Cardiac septum (tissue), 1 donor: ENCODE results near the gene FAM184B. TPM values are rescaled to one million over a fixed set of nuclear protein-coding genes. Genes with fewer than 3 reads are reported as not detected.

Experiments used
- DNase-seq: peaks from one replicate; pipeline ENCODE4 v3.0.0-alpha.2; 2020; ENCODE audit warnings: low spot score
- intact Hi-C: fragments of 100-400 bp; cut with DNase I; formaldehyde crosslinking; loops from one replicate; pipeline ENCODE4 v1.14.0; 2022
- total RNA-seq: library from RNA; stranded (reverse); fragmentation: NEBNext Ultra II Directional; extraction: Animal tissue kit (Norgen Biotek cat#: 25700); gene quantifications from one replicate; pipeline ENCODE4 v1.2.1, GENCODE V29; 2021
- donor health status: DM: no; HTN: no; CAD: no.

The FAM184B gene
- total RNA-seq, 1 donor from 2014 or later: 0.03 TPM

DNA sequence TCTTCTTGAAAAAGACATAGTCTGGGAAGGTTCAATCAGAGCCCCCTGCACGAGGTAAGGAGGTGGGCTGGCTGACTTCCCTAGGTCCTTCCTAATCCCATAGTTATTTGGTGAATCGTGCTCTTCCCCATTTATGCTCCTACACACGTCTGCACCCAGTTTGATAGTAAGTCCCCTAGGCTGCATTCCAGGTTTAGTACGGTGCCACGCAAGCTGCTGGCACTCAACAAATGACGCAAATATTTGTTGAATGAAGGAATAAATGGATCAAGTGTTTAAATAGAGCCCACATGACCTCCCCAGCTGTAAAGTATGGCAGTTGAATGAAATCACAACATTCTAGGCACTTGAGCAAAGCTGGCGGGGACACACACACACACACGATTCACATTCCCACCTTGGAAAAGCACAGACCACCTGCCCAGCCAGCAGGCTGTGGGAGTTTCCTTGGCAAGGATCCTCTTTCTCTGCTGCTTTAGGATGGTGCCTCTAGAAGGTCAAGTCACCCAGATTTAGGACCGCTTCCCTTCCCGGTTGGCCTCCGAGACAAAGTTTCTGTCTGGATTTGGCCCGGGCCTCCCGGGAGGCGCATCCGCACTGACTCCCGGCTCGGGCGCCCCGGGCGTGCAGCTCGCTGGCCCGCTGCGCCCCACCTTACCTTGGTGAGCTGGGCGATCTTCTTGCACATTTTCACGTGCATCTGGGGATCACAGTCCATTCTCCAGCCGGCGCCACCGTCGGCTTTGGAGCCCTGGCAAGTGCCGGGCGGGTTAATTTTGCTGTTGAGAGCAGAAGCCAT, 721 bp downstream of the FAM184B start:
- intact Hi-C loops: no loop called here
- no peak for DNase-seq

DNA sequence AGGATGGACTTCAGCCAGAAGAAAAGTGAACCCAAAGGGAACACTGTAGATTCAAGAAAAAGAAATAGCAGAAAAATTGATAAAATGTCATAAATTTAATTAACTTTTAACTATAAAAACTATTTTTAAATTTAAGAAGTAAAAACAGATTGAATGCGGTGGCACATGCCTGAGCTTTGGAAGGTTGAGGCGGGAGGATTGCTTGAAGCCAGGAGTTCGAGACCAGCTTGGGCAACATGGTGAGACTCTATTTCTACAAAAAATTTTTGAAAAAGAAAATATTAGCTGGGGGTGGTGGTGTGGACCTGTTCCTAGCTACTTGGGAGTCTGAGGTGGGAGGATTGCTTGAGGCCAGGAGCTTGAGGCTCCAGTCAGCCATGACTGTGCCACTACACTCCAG, 3.0 kb downstream of the FAM184B start:
- no peak for DNase-seq
- intact Hi-C loops: no loop called here

DNA sequence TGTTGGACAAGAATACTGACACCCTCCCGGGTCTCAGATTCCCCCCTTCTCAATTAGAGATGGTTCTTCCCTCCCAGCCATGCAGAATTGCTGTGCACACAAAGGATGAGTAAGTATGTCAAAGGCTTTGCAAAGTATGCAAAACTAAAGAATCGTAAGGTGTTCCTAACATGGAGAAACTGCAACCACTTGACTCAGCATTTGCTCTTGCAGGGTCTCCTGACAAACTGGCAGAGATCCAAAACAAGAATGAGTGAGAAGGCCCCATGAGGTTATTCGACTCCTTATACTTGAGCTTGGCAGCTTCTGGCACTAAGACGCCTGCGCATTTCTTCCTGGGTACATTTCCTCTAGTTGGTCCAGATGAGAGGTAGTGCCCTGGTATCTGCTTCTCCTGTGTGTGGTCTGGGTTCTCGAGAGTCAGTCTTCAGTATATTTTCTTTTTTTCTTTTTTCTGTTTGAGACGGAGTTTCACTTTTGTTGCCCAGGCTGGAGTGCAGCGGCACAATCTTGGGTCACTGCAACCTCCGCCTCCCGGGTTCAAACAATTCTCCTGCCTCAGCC, 8.2 kb downstream of the FAM184B start:
- intact Hi-C loops: no loop called here
- DNase-seq: no peak

DNA sequence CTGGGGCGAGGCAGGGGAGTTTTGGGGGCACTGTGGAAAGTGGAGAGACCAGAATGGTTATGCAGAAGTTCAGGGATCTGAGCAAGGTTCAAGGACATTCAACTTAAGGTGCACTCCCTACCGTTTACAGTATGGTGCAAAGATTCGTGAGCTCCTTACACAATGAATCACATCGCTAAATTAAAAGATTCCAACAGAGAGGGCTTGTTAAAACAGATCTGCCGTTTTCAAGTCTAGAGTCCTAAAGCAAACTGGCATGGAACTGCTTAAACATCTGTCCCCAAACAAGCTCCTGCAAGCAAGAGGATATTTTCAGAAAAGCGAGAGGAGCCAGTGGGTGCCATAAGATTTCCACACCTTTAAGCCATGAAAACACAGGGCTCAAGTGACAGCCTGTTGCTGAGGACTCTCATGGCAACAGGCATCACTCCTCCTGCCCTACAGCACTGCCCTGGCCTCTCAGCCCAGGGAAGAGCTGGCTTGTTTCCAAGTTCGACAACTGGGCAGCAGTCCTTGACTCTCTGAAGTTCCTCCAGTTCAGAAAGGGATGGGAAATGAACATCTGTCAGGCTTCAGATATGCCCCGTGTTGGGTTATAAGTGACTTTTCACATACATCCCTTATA, 10.0 kb downstream of the FAM184B start:
- intact Hi-C loops: no loop called here
- no peak for DNase-seq

DNA sequence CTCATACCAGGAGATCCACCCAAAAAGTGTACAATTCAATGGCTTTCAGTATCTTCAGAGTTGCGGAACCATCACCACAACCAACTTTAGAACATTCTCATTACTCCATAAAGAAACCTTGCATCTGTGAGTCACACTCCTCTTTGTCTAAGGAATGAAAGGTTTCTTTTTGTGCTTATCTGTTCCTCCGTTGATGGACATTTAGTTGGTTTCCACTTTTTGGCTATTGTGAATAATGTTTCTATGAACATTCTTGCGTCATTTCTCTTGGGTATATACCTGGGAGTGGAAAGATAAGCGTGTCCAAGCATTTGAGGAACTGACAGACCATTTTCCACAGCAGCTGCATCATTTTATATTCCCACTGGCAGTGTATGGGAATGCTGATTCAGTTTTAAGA, 10.6 kb downstream of the FAM184B start:
- DNase-seq: no peak

DNA sequence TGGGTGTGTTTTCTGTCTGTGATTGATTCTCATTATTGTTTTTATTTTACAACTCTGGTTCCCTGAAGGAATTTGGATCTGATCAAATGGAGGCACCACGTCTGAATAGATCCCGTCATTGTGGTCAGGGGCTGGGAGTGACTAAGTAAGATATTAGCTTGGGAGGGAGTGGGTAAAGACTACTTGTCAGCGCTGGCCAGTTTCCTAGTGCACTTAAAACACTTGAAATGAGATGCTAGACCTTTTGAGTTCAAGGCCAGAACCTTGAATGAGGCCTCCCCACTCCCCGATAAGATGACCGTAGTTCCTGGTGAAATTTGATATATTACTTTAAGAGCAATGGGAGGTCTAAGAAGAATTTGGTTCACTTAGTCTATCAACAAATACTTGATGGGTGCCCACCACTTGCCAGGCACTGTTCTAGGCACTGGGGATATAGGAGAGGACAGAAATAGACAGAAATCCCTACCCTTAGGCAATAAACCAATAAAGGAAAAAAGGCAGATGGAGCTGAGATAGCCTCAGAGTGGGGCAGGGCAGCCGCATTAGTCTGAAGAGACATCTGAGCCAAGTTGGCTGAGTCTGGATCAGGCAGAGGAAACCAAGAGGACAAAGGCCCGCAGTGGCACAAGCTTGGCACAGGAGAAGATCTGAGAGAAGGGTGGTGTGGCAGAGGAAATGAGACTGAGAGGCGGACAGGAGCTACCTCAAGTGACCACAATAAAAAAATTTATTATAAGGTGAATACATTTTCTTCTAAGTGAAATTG, 11.8 kb downstream of the FAM184B start:
- intact Hi-C loops: no loop called here
- no peak for DNase-seq

More for the DNA sequence above, 10.6 kb downstream of the FAM184B start:
- intact Hi-C loops: no loop called here

DNA sequence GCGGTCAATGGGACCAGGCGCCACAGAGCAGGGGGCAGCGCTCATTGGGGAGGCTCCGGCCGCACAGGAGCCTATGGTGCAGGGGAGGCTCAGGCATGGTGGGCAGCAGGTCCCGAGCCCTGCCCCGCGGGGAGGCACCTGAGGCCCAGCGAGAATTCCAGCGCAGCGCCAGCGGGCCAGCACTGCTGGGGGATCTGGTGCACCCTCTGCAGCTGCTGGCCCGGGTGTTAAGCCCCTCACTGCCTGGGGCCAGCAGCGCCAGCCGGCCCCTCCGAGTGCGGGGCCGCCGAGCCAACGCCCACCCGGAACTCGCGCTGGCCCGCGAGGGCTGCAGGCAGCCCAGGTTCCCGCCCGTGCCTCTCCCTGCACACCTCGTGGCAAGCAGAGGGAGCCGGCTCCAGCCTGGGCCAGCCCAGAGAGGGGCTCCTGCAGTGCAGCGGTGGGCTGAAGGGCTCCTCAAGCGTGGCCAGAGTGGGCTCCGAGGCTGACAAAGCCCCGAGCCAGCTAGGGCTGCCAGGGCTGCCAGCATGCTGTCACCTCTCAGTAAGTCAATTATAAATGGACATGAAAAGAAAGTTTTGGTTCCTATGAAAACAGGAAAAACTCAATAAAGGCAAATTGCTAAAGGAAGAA, 14.5 kb downstream of the FAM184B start:
- DNase-seq: no peak
- intact Hi-C loops: no loop called here

DNA sequence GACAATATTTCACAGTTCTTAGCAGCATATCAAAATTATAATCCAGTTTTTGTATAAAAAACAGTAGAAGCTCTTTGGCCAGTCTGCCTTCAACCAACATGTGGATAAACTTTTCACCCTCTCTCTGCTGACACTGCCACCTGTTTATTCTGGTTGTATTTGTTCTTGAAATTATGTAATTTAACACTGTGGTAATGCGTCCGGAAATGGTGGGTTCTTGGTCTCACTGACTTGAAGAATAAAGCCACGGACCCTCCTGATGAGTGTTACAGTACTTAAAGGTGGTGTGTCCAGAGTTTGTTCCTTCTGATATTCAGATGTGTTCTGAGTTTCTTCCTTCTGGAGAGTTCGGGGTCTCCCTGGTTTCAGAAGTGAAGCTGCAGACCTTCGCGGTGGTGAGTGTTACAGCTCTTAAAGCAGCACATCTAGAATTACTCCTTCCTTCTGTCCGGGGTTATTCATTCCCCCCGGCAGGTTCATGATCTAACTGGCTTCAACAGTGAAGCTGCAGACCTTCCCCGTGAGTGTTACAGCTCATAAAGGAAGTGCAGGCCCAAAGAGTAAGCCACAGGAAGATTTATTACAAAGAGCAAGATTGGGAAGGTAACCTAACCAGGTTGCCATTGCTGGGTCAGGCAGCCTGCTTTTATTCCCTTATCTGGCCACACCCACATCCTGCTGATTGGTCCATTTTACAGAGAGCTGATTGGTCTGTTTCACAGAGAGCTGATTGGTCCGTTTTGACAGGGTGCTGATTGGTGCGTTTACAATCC, 15.7 kb downstream of the FAM184B start:
- DNase-seq: no peak
- intact Hi-C loops: no loop called here

DNA sequence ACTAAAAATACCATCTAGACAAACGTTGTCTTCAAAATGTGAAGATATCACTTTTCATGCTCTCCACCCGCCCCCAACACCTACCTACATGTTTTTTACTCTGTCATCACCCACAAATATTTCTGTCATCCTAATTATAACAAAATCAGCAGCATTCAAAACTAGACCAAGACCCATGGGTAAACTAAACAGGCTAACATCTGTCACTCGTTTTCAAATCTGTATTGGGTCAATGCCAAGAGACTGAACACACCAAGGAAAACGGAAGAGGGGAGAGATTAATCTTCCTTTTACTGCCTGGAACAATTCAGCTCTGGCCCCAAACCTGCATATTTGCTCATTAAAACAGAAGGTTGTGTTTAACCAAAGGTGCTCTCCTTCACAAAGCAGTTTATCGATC, 17.5 kb downstream of the FAM184B start:
- DNase-seq: no peak
- intact Hi-C loops: no loop called here

DNA sequence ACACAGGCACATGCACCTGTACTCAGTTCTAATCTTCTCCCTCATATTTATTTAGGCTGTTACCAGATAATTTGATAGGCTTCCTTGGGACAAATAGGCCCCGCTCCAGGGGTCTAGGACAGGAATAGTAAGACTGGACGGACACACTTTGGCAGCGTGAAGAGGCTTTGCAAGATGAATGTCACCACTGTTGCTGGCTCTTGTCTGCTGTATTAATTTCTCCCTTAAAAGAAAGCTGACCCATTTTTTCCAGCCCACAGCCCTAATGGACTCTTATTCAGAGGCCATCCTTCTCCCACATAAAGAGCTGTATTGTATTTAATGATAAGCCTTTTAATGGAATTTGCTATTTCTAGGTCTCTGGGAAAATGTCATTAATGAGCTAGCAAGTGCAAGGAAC, 18.0 kb downstream of the FAM184B start:
- intact Hi-C loops: no loop called here
- DNase-seq: no peak

DNA sequence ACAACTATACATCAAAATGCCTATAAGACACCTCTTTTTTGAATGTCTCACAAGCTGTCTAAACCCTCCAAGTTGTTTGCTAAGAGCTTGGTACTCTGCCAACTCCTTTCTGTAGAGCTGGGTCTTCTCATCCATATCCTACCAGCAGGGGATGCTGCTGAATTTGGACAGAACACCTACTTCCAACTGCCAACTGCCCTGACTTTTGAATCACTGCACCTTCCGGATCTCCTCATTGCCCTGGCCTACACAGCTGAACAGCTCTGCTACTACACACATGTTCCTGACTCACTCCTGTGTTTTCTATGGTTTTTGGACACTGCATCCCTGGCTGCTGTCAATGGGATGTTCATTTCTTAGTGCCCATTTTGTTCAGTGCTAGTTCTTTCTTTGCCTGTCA, 18.7 kb downstream of the FAM184B start:
- no peak for DNase-seq
- intact Hi-C loops: no loop called here

DNA sequence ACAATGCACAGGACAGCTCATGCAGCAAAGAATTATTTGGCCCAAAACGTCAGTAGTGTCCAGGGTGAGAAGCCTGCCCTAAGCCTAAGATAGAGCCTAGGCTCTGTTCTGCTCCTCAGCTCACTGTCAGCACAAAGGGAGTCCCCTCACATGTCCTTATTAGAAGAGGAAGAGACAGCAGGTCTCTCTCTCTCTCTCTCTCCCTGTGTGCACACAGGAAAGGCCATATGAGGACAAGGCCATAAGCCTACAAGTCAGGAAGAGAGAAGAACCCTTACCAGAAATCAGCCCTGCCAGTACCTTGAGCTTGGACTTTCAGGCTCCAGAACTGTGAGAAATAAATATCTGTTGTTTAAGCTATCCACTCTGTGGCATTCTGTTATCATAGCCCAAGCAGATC, 20.4 kb downstream of the FAM184B start:
- intact Hi-C loops: no loop called here
- DNase-seq: no peak

DNA sequence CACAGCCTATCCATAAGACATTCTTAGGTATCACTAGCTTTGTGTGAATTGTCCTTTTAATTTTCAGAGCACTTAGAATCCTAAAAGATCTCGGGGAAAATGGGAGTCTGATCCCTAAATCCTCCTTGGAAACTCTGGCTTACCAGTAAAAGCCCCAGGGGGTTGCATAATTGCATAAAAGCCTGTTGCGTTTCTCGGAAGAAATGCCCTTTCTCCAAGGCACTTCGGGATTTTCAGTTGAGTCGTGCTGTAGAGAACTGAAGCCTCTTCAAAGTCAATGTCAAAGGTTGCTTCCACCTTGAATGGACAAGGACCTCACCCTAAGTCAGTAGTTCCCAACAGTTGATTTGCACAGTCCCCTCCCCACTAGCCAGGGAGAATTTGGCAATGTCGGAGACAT, 20.8 kb downstream of the FAM184B start:
- intact Hi-C loops: no loop called here
- no peak for DNase-seq

DNA sequence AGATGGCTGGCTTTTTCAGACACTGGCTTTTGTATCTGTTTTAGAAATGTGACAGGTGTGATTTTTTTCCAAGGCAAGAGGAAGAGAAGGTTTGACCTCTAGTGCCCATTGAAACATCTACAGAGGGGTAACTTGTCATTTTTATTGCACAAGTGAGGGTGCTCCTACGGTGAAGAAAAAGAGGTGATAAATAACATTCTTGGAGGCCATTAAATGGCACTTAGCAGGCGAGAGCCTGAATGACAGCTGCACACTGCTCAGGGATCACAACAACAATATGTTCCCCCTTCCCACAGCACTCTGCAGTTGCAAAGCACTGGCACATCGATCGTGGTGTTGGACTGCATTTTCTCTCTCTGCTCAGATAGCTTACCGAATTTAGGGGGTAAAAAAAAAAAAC, 22.9 kb downstream of the FAM184B start:
- intact Hi-C loops: no loop called here
- no peak for DNase-seq

DNA sequence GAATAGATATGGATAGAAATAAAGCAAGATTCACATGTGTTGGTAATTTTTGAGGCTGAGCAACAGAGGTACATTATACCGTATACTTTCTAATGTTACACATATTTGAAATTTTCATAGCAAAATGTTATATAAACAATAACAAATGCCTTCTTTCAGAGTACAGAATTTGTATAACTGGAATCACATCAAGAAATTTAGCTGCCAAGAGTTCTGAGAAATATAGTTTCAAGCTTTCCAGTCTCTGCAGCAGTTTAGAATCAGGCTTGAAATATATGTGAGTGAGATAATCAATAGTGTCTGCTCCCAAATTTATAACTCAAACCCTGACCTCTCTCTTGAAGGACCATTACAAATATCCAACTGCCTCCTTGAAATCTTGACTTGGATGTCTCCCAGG, 23.8 kb downstream of the FAM184B start:
- no peak for DNase-seq
- intact Hi-C loops: no loop called here

DNA sequence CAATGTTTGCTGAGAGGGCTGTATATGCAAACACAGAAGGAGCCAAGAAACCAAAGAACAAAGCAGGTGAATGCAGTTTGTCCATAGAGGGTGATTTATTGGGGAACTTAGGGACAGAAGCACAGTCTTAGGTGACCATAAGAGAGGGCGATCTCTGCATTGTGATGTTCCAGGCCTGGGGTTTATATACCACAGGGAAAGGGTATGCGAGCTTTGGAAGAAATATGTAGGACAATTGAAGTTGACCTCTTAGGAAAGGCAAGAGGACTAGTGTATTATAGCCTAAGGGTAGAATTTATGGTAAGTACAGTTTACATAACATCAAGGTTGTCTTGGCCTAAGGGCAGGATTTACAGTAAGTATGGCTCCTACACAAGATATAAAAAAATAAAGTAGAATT, 27.8 kb downstream of the FAM184B start:
- intact Hi-C loops: no loop called here
- DNase-seq: no peak

DNA sequence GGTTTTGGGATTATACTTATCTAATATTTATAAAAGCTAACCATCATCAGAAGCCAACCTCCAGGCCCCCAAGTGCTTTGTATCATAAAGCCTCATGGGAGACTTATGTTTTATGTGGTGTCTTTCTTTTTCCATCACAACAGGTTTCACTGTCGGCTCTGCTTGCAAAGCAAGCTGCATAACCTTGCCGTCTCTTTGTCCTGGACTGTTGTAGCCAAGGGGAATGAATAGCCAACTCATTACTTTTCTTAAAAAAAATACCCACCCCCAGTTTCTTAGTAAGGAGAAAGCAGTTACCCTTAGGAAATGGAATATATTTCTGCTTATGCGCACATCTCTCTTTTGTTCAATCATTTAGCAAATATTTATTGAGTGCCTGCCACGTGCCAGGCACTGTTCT, 40.7 kb downstream of the FAM184B start:
- DNase-seq: no peak
- intact Hi-C loops: no loop called here

DNA sequence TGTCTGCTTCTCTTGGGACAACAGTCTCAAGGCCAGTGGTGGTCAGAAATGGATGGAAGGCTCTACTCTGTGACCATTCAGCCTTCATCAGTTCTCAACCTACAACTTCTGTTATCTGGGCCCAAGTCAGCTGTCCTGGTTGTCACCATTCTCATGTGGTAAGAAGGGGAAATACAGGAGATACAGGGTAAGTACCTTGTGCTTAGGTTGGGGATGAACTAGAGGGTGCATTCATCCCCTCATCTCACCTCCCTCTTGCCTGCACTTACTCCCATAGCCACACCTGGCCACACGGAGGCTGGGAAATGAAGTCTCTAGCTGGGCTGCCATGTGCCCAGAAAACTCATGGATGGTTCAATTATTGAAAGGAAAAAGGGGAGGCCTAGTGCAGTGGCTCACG, 44.9 kb downstream of the FAM184B start:
- DNase-seq: no peak
- intact Hi-C loops: no loop called here

DNA sequence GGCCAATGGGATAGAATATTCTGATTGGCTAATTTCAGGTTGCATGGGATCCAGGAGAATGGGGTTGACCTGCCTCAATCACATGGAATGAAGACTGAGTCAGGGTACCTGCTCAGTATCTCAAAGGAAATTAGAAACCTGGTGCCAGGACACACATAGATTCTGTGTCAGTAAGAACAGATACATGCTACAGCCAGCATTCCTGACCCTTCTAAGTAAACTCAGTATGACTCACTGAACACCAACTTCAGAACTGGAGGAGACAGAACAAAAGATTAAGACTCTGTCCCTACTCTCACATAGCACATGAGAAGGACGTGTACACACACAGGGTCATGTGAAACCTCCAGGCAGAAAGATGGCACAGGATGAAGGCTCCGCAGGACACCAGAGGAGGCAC, 54.5 kb downstream of the FAM184B start:
- intact Hi-C loops: no loop called here
- no peak for DNase-seq
